ENCODE measurements around the gene ALPL. TPM values are rescaled to one million over a fixed set of nuclear protein-coding genes. Genes with fewer than 3 reads are reported as not detected.

Gene ALPL
- total RNA-seq, 1 donor from 2014 or later, result 1.0 TPM

DNA sequence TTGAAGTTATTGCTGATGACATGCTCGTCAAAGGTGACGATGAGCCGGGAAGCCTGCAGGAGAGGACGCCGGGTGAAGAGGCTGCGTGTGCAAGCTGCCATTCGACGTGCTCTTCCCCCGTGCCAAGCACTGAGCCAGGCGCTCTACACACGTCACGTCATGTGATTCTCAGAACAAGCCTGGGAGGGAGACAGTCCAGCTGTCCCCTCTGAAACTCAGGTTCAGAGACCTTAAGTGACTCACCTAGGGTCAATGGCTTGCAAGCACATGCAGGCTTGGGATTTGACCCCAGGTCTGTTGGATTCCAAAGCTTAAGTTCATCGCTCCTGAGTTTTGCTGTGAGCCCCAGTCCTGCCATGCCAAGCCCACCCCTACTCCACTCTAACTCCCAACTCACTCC is 102.8 kb downstream of the ALPL start:
- Histone ChIP-seq H3K9me3 (ENCODE audit: control insufficient read depth in 3 of 3, low read length in 3 of 3) (no peaks in the 10 kb centered on the region), H3K27ac (ENCODE audit: low read depth, low read length) (no peak overlapping the region), H3K4me3 (ENCODE audit: low read length in 3 of 3) (no peak overlapping the region), H3K9ac (ENCODE audit: low read depth in 1 of 3, low read length in 3 of 3) (no peak overlapping the region), H3K27me3 (ENCODE audit: control insufficient read depth in 3 of 3, insufficient read depth in 3 of 3, low read length in 3 of 3) (peaks cover 4 to 26% (median 10%) of the 10 kb centered on the region in 3 donors), H3K4me1 (ENCODE audit: control insufficient read depth in 3 of 3, insufficient read depth in 3 of 3, low read length in 3 of 3) (no peaks in the 10 kb centered on the region), H3K36me3 (ENCODE audit: control insufficient read depth in 3 of 3, insufficient read depth in 3 of 3, low read length in 3 of 3) (no peaks in the 10 kb centered on the region)

DNA sequence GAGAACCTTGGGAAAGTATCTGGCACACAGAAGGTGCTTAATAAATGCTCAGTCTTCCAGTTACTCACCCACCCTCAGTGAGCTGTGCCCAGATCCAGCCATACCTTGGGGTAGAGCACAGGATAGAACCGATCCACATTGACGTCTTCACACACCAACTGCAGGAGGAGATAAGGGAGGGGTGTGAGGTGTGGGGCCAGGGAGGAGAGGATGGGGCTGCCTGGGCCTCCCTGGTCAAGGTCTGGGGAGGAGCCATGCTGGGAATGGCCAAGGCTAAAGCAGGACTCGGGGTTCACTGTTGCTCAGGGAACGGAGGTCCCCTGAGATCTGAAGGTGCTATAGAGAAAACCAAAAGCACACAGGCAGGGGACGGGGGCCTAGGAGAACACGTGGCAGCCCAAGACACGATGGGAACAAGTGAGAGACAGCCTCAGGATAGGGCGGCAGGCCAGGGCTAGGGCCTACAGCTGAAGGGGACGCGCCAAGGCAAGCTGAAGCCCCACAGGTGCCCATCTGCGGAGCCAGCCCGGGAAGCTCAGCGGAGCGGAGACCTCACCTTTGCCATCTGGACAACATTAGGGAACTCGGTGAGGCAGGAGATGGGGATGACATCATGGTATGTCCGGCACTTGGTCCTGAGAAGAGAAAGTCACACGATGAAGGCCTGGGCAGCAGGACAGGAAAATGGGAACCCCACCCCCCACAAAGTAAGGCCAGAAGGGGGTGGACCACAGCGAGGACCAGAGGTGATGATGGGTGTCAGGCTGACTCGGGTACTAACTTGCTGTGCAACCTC is 104.0 kb downstream of the ALPL start:
- Histone ChIP-seq H3K9me3 (ENCODE audit: control insufficient read depth in 3 of 3, low read length in 3 of 3) (no peaks in the 10 kb centered on the region), H3K4me1 (ENCODE audit: control insufficient read depth in 3 of 3, insufficient read depth in 3 of 3, low read length in 3 of 3) (no peaks in the 10 kb centered on the region), H3K36me3 (ENCODE audit: control insufficient read depth in 3 of 3, insufficient read depth in 3 of 3, low read length in 3 of 3) (no peaks in the 10 kb centered on the region), H3K4me3 (ENCODE audit: low read length in 3 of 3) (no peak overlapping the region), H3K27ac (ENCODE audit: low read depth, low read length) (no peak overlapping the region), H3K9ac (ENCODE audit: low read depth in 1 of 3, low read length in 3 of 3) (no peak overlapping the region), H3K27me3 (ENCODE audit: control insufficient read depth in 3 of 3, insufficient read depth in 3 of 3, low read length in 3 of 3) (peaks cover 0 to 22% (median 6%) of the 10 kb centered on the region in 3 donors)

DNA sequence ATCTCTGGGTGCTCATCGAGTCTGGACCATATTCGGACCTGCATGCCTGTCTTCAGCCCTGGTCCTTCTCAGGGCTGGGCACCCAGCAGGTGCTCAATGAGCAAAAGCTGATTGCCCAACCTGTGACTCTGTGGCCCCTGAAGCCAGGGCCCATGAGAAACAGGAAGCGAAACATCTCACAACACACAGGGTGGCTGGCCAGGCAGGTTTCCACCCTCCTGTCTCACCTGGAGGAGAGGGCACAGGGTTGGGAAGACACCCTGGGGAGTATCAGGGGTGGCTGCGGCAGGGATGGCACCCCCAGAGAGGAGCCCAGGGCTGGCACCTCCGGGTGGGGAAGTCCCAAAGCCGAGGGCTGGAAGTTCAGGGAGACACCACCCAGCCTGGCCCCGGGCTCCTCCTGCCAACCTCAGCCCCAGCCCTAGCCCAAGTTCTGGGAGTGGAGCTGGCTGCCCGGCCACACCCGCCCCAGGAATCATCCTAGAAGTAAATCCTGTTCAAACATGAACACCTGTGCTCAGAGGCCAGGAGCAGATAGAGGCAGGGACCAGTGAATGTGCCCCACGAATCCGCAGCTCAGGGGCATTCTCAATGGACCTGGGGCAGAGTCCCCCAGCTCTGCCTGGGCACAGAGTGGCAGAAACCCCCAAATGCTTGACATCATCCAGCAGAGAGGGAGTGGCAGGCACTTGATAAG is 105.3 kb downstream of the ALPL start:
- H3K36me3 ChIP-seq (ENCODE audit: control insufficient read depth in 3 of 3, insufficient read depth in 3 of 3, low read length in 3 of 3), result no peaks in the 10 kb centered on the region
- no peak overlapping the region for H3K4me3 ChIP-seq (ENCODE audit: low read length in 3 of 3)
- no peaks in the 10 kb centered on the region for H3K9me3 ChIP-seq (ENCODE audit: control insufficient read depth in 3 of 3, low read length in 3 of 3)
- peaks cover 0 to 30% (median 9%) of the 10 kb centered on the region in 3 donors for H3K27me3 ChIP-seq (ENCODE audit: control insufficient read depth in 3 of 3, insufficient read depth in 3 of 3, low read length in 3 of 3)
- no peak overlapping the region for H3K27ac ChIP-seq (ENCODE audit: low read depth, low read length)
- H3K9ac ChIP-seq (ENCODE audit: low read depth in 1 of 3, low read length in 3 of 3), result no peak overlapping the region
- no peaks in the 10 kb centered on the region for H3K4me1 ChIP-seq (ENCODE audit: control insufficient read depth in 3 of 3, insufficient read depth in 3 of 3, low read length in 3 of 3)

GRCh38 chr1:21616372-21616771 is 107.1 kb downstream of the ALPL start:
- no peaks in the 10 kb centered on the region for H3K36me3 ChIP-seq (ENCODE audit: control insufficient read depth in 3 of 3, insufficient read depth in 3 of 3, low read length in 3 of 3)
- no peaks in the 10 kb centered on the region for H3K9me3 ChIP-seq (ENCODE audit: control insufficient read depth in 3 of 3, low read length in 3 of 3)
- no peak overlapping the region for H3K27ac ChIP-seq (ENCODE audit: low read depth, low read length)
- H3K9ac ChIP-seq (ENCODE audit: low read depth in 1 of 3, low read length in 3 of 3), result no peak overlapping the region
- no peak overlapping the region for H3K4me3 ChIP-seq (ENCODE audit: low read length in 3 of 3)
- peaks cover 0 to 3% (median 0%) of the 10 kb centered on the region in 3 donors for H3K4me1 ChIP-seq (ENCODE audit: control insufficient read depth in 3 of 3, insufficient read depth in 3 of 3, low read length in 3 of 3)
- peaks cover 13 to 37% (median 22%) of the 10 kb centered on the region in 3 donors for H3K27me3 ChIP-seq (ENCODE audit: control insufficient read depth in 3 of 3, insufficient read depth in 3 of 3, low read length in 3 of 3)

DNA sequence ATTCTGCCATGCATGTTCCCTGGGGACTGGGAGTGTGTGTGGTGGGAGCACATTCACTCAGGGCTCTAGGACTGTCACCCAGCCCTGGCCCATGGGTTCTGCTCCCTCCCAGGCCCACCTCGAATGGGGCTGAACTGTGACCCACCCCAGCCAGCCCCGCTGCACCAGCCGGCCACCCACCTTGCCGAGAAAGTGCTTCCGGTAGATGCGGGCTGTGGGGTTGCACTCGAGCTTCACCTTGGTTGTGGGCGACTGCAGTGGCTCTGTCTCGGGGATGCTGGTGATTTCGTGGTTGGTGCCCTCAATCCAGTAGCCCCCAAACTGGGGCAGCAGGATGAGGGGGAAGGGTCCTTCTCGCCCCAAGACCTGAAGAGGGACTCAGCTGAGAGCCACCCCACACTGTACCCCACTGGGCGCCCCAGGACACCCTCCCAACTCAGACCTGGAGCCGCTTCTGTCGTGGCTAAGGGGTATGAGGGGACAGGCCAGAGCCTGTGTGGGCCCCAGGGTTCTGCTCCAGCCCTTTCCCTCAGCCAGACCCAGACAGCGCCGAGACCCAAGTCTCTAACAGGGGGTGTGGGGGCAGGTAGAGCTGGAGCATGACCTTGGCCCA is 108.0 kb downstream of the ALPL start:
- H3K4me1 ChIP-seq (ENCODE audit: control insufficient read depth in 3 of 3, insufficient read depth in 3 of 3, low read length in 3 of 3), result peaks cover 0 to 3% (median 0%) of the 10 kb centered on the region in 3 donors
- H3K27me3 ChIP-seq (ENCODE audit: control insufficient read depth in 3 of 3, insufficient read depth in 3 of 3, low read length in 3 of 3), result peaks cover 21 to 38% (median 30%) of the 10 kb centered on the region in 3 donors
- no peaks in the 10 kb centered on the region for H3K36me3 ChIP-seq (ENCODE audit: control insufficient read depth in 3 of 3, insufficient read depth in 3 of 3, low read length in 3 of 3)
- H3K9ac ChIP-seq (ENCODE audit: low read depth in 1 of 3, low read length in 3 of 3), result no peak overlapping the region
- no peaks in the 10 kb centered on the region for H3K9me3 ChIP-seq (ENCODE audit: control insufficient read depth in 3 of 3, low read length in 3 of 3)
- no peak overlapping the region for H3K27ac ChIP-seq (ENCODE audit: low read depth, low read length)
- H3K4me3 ChIP-seq (ENCODE audit: low read length in 3 of 3), result no peak overlapping the region

DNA sequence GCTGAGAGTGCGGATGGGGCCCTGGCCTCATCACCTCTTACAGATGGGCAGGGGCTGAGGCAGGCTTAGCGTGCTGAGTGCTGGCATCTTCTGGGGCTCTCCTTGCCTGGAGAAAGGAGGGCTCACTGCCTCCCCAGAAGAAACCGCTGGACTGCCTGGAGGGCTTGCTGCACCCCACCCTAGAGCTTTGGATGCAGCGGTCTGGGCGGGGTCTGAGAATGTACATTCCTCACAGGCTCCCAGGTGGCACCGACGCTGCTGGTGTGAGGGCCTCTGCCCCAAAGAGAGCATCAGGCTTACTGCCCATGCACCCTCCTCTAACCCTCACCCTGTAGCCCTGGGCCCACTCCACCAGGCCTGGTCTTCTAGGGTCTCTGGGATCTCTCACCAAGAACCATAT is 108.8 kb downstream of the ALPL start:
- Histone ChIP-seq H3K9ac (ENCODE audit: low read depth in 1 of 3, low read length in 3 of 3) (no peak overlapping the region), H3K27ac (ENCODE audit: low read depth, low read length) (no peak overlapping the region), H3K27me3 (ENCODE audit: control insufficient read depth in 3 of 3, insufficient read depth in 3 of 3, low read length in 3 of 3) (peaks cover 26 to 38% (median 33%) of the 10 kb centered on the region in 3 donors), H3K9me3 (ENCODE audit: control insufficient read depth in 3 of 3, low read length in 3 of 3) (no peaks in the 10 kb centered on the region), H3K4me1 (ENCODE audit: control insufficient read depth in 3 of 3, insufficient read depth in 3 of 3, low read length in 3 of 3) (peaks cover 0 to 3% (median 0%) of the 10 kb centered on the region in 3 donors), H3K4me3 (ENCODE audit: low read length in 3 of 3) (no peak overlapping the region), H3K36me3 (ENCODE audit: control insufficient read depth in 3 of 3, insufficient read depth in 3 of 3, low read length in 3 of 3) (no peaks in the 10 kb centered on the region)

DNA sequence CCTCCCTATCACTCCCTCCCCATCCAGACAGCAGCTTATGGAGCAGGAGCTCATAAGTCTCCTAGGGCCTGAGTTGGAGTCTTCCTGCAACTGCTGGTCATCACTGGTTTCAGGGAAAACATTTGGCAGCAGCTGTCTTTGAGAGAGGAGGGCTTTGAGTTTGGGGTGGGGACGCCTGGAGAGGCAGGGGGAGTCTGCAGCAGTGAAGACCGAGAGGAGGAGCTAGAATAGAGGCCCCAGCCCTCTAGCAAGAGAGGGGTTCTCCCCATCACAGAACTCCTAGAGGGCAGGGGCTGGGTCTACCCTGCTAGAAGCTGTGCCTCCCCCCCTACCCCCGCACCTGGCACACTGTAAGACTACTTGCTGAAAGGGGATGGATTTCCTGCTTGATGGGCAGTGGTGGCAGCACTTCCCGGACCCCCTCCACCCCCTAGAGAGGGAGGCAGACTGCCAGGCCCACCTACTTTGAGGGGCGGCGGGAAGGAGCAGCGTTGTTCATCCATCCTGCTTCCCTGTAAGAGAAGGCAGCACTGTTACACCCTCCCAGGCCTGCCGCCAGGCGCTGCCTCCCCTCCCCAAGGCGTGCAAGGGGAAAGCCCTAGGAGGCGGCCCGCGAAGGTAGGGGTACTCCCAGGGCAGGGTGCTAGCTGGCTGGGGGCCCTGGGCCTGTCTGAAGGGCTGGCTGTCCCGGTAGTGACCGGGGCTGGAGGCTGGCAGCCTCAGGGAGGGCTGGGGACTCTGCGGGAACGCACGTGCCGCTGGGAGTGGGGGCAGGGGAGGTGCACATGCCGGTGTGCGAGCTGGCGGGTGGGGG is 109.5 kb downstream of the ALPL start:
- Histone ChIP-seq H3K4me3 (ENCODE audit: low read length in 3 of 3) (no peak overlapping the region), H3K4me1 (ENCODE audit: control insufficient read depth in 3 of 3, insufficient read depth in 3 of 3, low read length in 3 of 3) (peaks cover 0 to 3% (median 0%) of the 10 kb centered on the region in 3 donors), H3K36me3 (ENCODE audit: control insufficient read depth in 3 of 3, insufficient read depth in 3 of 3, low read length in 3 of 3) (no peaks in the 10 kb centered on the region), H3K9me3 (ENCODE audit: control insufficient read depth in 3 of 3, low read length in 3 of 3) (no peaks in the 10 kb centered on the region), H3K27ac (ENCODE audit: low read depth, low read length) (no peak overlapping the region), H3K9ac (ENCODE audit: low read depth in 1 of 3, low read length in 3 of 3) (no peak overlapping the region), H3K27me3 (ENCODE audit: control insufficient read depth in 3 of 3, insufficient read depth in 3 of 3, low read length in 3 of 3) (peaks cover 33 to 45% (median 40%) of the 10 kb centered on the region in 3 donors)

GRCh38 chr1:21619375-21619947 is 110.2 kb downstream of the ALPL start:
- peaks cover 0 to 3% (median 0%) of the 10 kb centered on the region in 3 donors for H3K4me1 ChIP-seq (ENCODE audit: control insufficient read depth in 3 of 3, insufficient read depth in 3 of 3, low read length in 3 of 3)
- peaks cover 40 to 51% (median 47%) of the 10 kb centered on the region in 3 donors for H3K27me3 ChIP-seq (ENCODE audit: control insufficient read depth in 3 of 3, insufficient read depth in 3 of 3, low read length in 3 of 3)

DNA sequence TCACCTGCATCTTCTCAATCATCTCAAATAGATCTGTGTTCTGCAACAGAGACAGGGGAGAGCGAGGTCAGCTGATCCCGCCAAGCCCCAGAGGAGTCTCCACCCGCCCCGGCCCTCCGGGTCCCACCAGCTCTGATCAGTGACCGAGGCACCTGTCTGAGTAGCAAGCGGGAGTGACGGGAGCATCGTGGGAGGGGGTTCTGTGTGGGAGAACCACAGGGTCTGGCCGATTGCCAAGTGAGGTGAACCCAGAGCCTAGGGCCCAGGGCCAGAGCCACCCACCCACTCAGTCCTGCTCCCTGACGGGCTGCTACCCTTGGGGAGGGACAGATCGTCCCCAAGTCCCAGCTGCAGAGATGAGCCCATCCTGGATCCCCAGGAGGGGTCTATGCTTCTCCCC is 110.8 kb downstream of the ALPL start:
- H3K27me3 ChIP-seq (ENCODE audit: control insufficient read depth in 3 of 3, insufficient read depth in 3 of 3, low read length in 3 of 3), result peaks cover 41 to 52% (median 51%) of the 10 kb centered on the region in 3 donors
- no peaks in the 10 kb centered on the region for H3K36me3 ChIP-seq (ENCODE audit: control insufficient read depth in 3 of 3, insufficient read depth in 3 of 3, low read length in 3 of 3)
- no peak overlapping the region for H3K4me3 ChIP-seq (ENCODE audit: low read length in 3 of 3)
- H3K9ac ChIP-seq (ENCODE audit: low read depth in 1 of 3, low read length in 3 of 3), result no peak overlapping the region
- no peak overlapping the region for H3K27ac ChIP-seq (ENCODE audit: low read depth, low read length)
- no peaks in the 10 kb centered on the region for H3K9me3 ChIP-seq (ENCODE audit: control insufficient read depth in 3 of 3, low read length in 3 of 3)
- H3K4me1 ChIP-seq (ENCODE audit: control insufficient read depth in 3 of 3, insufficient read depth in 3 of 3, low read length in 3 of 3), result peaks cover 0 to 3% (median 0%) of the 10 kb centered on the region in 3 donors

More at GRCh38 chr1:21619375-21619947, 110.2 kb downstream of the ALPL start:
- Histone ChIP-seq H3K4me3 (ENCODE audit: low read length in 3 of 3) (no peak overlapping the region), H3K9me3 (ENCODE audit: control insufficient read depth in 3 of 3, low read length in 3 of 3) (no peaks in the 10 kb centered on the region), H3K36me3 (ENCODE audit: control insufficient read depth in 3 of 3, insufficient read depth in 3 of 3, low read length in 3 of 3) (no peaks in the 10 kb centered on the region), H3K9ac (ENCODE audit: low read depth in 1 of 3, low read length in 3 of 3) (no peak overlapping the region), H3K27ac (ENCODE audit: low read depth, low read length) (no peak overlapping the region)

All from skeletal muscle tissue (tissue), 4 donors.